GM23338 (cell line): ENCODE data around the gene RFWD3. TPM values are rescaled to one million over a fixed set of nuclear protein-coding genes. Genes with fewer than 3 reads are reported as not detected.

ENCODE experiments used
- ATAC-seq: fragments of 200-7000 bp; cut with Tn5 transposase; 3 replicates; pipeline ENCODE4 v1.9.1; 2020
- DNase-seq: peaks from one replicate; pipeline ENCODE4 v3.0.0-alpha.2; 2015; ENCODE audit warnings: low spot score
- H2AFZ ChIP-seq: fragments of 200-600 bp; sonication (generic); 2 replicates; pipeline ENCODE4 v1.8.0; 2016; ENCODE audit warnings: antibody characterized with exemption, mild to moderate bottlenecking, moderate library complexity
- H3F3A ChIP-seq: fragments of 200-600 bp; sonication (generic); replicated peaks from 2 replicates; pipeline ENCODE4 v1.8.0; 2017; ENCODE audit warnings: antibody characterized with exemption, mixed run types, low read depth
- H3K27ac ChIP-seq: fragments of 200-600 bp; sonication (generic); 2 replicates; pipeline ENCODE4 v1.6.1; 2016; ENCODE audit warnings: low read depth
- H3K27me3 ChIP-seq: fragments of 200-600 bp; sonication (generic); 2 replicates; pipeline ENCODE4 v1.8.0; 2016; ENCODE audit warnings: mild to moderate bottlenecking, mixed run types, moderate library complexity; ENCODE audit not compliant: insufficient read depth
- H3K36me3 ChIP-seq: fragments of 200-600 bp; sonication (generic); 2 replicates; pipeline ENCODE4 v1.8.0; 2016; ENCODE audit warnings: mild to moderate bottlenecking; ENCODE audit not compliant: insufficient read depth
- H3K4me1 ChIP-seq: fragments of 200-600 bp; sonication (generic); 2 replicates; pipeline ENCODE4 v1.8.0; 2016; ENCODE audit warnings: mild to moderate bottlenecking, moderate library complexity; ENCODE audit not compliant: insufficient read depth
- H3K4me2 ChIP-seq: fragments of 200-600 bp; sonication (generic); 2 replicates; pipeline ENCODE4 v1.7.1; 2017; ENCODE audit warnings: mixed run types
- H3K4me3 ChIP-seq: fragments of 200-600 bp; sonication (generic); 2 replicates; pipeline ENCODE4 v1.6.1; 2016; ENCODE audit warnings: mixed run types
- H3K79me2 ChIP-seq: fragments of 200-600 bp; sonication (generic); replicated peaks from 2 replicates; pipeline ENCODE4 v1.8.0; 2017; ENCODE audit warnings: mild to moderate bottlenecking; ENCODE audit not compliant: insufficient read depth
- H3K9me2 ChIP-seq: fragments of 200-600 bp; sonication (generic); 2 replicates; pipeline ENCODE4 v1.8.0; 2017; ENCODE audit not compliant: insufficient read depth
- H4K20me1 ChIP-seq: fragments of 200-600 bp; sonication (generic); replicated peaks from 2 replicates; pipeline ENCODE4 v1.8.0; 2017; ENCODE audit warnings: mild to moderate bottlenecking; ENCODE audit not compliant: insufficient read depth
- H3K27ac Mint-ChIP-seq: 2 replicates; pipeline ENCODE4 v1.8.0; 2020; ENCODE audit warnings: inconsistent platforms, mild to moderate bottlenecking, moderate library complexity, mixed read lengths
- H3K27me3 Mint-ChIP-seq: 3 replicates; pipeline ENCODE4 v1.8.0; 2022; ENCODE audit warnings: low read depth, mild to moderate bottlenecking, moderate library complexity, mixed read lengths, inconsistent platforms; ENCODE audit not compliant: insufficient read depth, poor library complexity
- H3K36me3 Mint-ChIP-seq: 3 replicates; pipeline ENCODE4 v1.8.0; 2021; ENCODE audit warnings: low read depth, mild to moderate bottlenecking, inconsistent platforms, moderate library complexity, mixed read lengths
- H3K4me1 Mint-ChIP-seq: 3 replicates; pipeline ENCODE4 v1.8.0; 2020; ENCODE audit warnings: mild to moderate bottlenecking, inconsistent platforms, mixed read lengths
- H3K4me3 Mint-ChIP-seq: 3 replicates; pipeline ENCODE4 v1.8.0; 2021; ENCODE audit warnings: moderate library complexity, mild to moderate bottlenecking, inconsistent platforms, mixed read lengths
- H3K9me3 Mint-ChIP-seq: 3 replicates; pipeline ENCODE4 v1.8.0; 2020; ENCODE audit warnings: moderate library complexity, mild to moderate bottlenecking, inconsistent platforms, mixed read lengths
- CTCF ChIP-seq, 2 experiments: fragments of 200-600 bp in 1 of 2; sonication (generic) in 1 of 2; conservative IDR thresholded peaks; 2 replicates each; pipeline versions ENCODE4 v1.5.1 to v1.6.1; 2016 to 2017; ENCODE audit warnings: antibody characterized with exemption in 2 of 2, low read depth in 2 of 2, mild to moderate bottlenecking in 2 of 2, moderate library complexity in 1 of 2
- ETS1 ChIP-seq: IDR thresholded peaks from 2 replicates; pipeline ENCODE4 v1.6.1; 2016; ENCODE audit warnings: antibody characterized with exemption
- EZH2 ChIP-seq: fragments of 200-600 bp; sonication (generic); IDR thresholded peaks from one replicate; pipeline ENCODE4 v1.8.0; 2017; ENCODE audit warnings: antibody characterized with exemption, mild to moderate bottlenecking, low read depth; ENCODE audit not compliant: unreplicated experiment
- JUNB ChIP-seq: IDR thresholded peaks from one replicate; pipeline ENCODE4 v1.6.1; 2016; ENCODE audit warnings: antibody characterized with exemption; ENCODE audit not compliant: unreplicated experiment
- NANOG ChIP-seq: IDR thresholded peaks from 2 replicates; pipeline ENCODE4 v1.6.1; 2016; ENCODE audit warnings: antibody characterized with exemption, borderline replicate concordance
- REST ChIP-seq: IDR thresholded peaks from one replicate; pipeline ENCODE4 v1.6.1; 2018; ENCODE audit warnings: antibody characterized with exemption; ENCODE audit not compliant: unreplicated experiment
- STAT1 ChIP-seq: IDR thresholded peaks from one replicate; pipeline ENCODE4 v1.6.1; 2016; ENCODE audit warnings: antibody characterized with exemption; ENCODE audit not compliant: unreplicated experiment
- polyA plus RNA-seq: library from polyadenylated mRNA; unstranded; fragments of >200 nt; fragmentation: Nextera tagmentation; extraction: Ambion mirVana; gene quantifications from 2 replicates; pipeline ENCODE4 v1.2.1, GENCODE V29; 2016
- total RNA-seq: library from RNA; depleted of rRNA; stranded (reverse); fragments of >200 nt; shearing (Covaris generic); gene quantifications from 2 replicates; pipeline ENCODE4 v1.2.3, GENCODE V29; 2014

RFWD3 gene
- total and polyA plus RNA-seq, 2 experiments from 2014 or later = 27.6 to 113 TPM

- H3K4me3 ChIP-seq = no peak overlapping the region
- H3K27ac ChIP-seq = no peak overlapping the region
- Mint-ChIP-seq H3K27ac (no peak overlapping the region), H3K36me3 (peaks cover 97% of the 10 kb centered on the region), H3K27me3 (no peaks in the 10 kb centered on the region), H3K4me3 (no peak overlapping the region), H3K4me1 (peaks cover 4% of the 10 kb centered on the region; the same call in 2 of the 3 replicates), H3K9me3 (no peaks in the 10 kb centered on the region)
- H4K20me1 ChIP-seq = peaks cover 57% of the 10 kb centered on the region
- H3K79me2 ChIP-seq = 0 out of 2 replicates have a peak, but pooled peaks cover 11% of the 10 kb centered on the region
- no peak for DNase-seq
- peaks cover 96% of the 10 kb centered on the region for H3K36me3 ChIP-seq
- H3K4me1 ChIP-seq = peaks cover 5% of the 10 kb centered on the region
- no peak for TF ChIP-seq ETS1
- no peak for TF ChIP-seq CTCF (conservative IDR thresholded peaks at IDR 0.05; ENCODE audit: low read depth in 2 of 2)
- no peak for TF ChIP-seq NANOG
- TF ChIP-seq JUNB = no peak
- TF ChIP-seq EZH2 = no peak
- no peak for TF ChIP-seq STAT1
- H3K4me2 ChIP-seq = no peak overlapping the region
- ATAC-seq = no peak
- no peak overlapping the region for H2AFZ ChIP-seq
- peaks cover 17% of the 10 kb centered on the region for H3F3A ChIP-seq
- no peaks in the 10 kb centered on the region for H3K27me3 ChIP-seq
- no peaks in the 10 kb centered on the region for H3K9me2 ChIP-seq
Observed at GRCh38 chr16:74627506-74628220, 39.0 kb downstream of the RFWD3 start.

GRCh38 chr16:74626741-74627416 is 39.8 kb downstream of the RFWD3 start:
- Mint-ChIP-seq H3K36me3 (peaks cover 97% of the 10 kb centered on the region), H3K4me1 (peaks cover 12% of the 10 kb centered on the region; the same call in 2 of the 3 replicates), H3K4me3 (no peak overlapping the region), H3K27ac (no peak overlapping the region), H3K9me3 (no peaks in the 10 kb centered on the region), H3K27me3 (peaks cover 1% of the 10 kb centered on the region)
- Histone ChIP-seq H3K36me3 (peaks cover 96% of the 10 kb centered on the region), H3K4me3 (no peak overlapping the region), H3F3A (peaks cover 17% of the 10 kb centered on the region), H3K79me2 (0 out of 2 replicates have a peak, but pooled peaks cover 8% of the 10 kb centered on the region), H3K27me3 (no peaks in the 10 kb centered on the region), H3K9me2 (no peaks in the 10 kb centered on the region), H4K20me1 (peaks cover 53% of the 10 kb centered on the region), H3K4me2 (no peak overlapping the region), H2AFZ (no peak overlapping the region), H3K27ac (peak overlapping the region; percentile 9; the same call in 1 of the 2 replicates), H3K4me1 (peaks cover 10% of the 10 kb centered on the region)
- no peak for DNase-seq
- no peak for ATAC-seq
- TF ChIP-seq JUNB (no peak), REST (no peak)
